EH (cell line): ENCODE measurements around the gene KCNG2.

ENCODE experiments used
- DNase-seq: peaks from one replicate; pipeline ENCODE4 v3.0.0-alpha.2; 2015; ENCODE audit warnings: low read depth

KCNG2 gene

DNA sequence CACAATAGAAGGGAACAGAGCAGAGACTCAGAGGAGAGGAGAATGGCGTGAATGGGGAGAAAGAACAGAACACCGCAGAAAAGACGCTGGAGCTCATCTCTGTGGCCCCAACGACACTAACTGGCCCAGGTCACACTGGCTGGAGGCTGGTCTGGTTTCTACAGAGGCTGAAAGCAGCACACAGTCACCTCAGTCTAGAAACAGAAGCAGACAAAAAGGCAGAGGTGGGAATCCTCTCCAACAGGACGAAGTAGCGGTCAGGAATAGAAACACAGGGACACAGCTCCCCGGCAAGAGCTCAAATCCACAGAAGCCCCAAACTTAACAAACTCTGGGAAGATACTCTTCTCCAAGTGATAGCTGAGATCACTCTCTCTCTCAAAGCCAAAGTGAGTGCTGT lies 144.5 kb downstream of the KCNG2 start:
- no peak for DNase-seq

DNA sequence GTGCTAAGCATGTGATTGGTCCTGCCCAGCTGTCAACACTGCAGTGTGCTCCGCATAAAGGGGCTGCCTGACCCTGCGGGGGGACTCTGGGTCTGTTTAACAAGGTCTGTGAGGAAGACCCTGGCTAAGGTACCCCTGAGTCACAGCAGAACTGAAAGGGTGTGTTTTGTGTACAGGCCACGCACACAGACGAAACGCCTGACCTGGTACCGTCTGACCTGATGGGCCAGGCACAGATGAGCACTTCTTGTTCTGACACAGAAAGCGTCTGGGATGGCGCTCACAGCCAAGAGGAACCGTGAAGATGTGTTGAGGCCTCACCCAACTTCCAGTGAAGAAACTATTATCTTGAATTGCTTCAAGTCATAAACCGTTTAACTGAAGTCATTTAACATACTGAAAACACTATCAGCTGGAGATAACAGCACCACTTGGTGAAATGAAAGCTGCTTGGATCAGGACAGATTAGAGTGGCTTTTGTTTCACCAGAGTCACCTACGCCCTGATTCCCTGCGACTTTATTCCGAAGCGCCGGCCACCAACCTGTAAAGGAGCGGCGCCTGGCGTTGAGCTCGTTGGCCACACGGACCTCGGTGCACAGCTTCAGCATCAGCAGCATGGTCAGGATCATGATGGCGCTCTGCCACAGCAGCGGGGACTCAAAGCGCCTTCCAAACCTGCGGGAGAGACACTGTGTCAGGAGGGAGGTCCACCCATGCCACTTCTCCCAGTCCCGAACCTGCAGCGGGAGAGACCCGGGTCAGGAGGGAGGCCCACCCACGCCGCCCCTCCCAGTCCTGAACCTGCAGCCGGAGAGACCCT lies 145.3 kb downstream of the KCNG2 start:
- no peak for DNase-seq

DNA sequence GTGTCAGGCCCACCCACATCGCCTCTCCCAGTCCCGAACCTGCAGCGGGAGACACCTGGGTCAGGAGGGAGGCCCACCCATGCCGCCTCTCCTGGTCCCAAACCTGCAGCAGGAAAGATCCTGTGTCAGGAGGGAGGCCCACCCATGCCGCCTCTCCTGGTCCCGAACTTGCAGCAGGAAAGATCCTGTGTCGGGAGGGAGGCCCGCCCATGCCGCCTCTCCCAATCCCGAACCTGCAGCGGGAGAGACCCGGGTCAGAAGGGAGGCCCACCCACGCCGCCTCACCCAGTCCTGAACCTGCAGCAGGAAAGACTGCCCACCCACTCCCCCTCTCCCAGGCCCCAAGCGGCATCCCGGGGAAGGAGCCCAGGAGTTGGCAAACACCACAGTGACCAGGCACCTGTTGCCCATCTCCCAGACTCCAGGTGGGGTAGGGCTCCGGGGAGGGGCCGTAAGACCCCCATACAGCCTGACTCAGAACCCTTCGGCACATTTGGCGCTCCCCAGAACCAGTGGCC lies 145.9 kb downstream of the KCNG2 start:
- DNase-seq, result no peak

DNA sequence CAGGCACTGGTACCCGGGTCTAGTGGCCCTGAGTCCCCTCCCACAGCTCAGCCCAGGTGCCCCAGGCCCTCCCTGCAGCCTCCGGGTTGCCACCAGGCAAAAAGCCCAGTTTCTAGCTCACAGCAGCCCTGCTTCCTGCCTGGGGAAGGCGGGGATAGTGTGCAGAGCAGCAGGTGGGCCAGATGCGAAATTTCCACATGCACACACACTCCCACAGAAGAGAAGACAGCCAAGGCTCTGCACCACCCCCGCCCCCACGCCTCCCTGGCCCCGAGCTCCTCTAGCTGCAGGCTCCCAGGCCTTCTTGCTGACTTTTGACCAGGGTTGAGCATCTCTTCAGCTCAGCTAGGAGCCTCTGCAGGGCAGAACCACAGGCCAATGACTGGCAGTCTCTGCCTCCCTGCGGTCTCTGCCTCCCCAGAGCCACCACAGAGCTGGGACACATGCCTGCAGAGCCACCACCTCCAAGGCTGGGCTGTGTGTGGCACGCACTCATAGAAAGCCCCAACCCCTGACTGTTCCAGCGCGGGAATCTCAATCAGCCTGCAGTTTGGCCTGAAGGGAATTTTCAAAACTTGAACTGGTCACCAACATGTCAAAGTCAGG lies 146.5 kb downstream of the KCNG2 start:
- DNase-seq, result peak; percentile 29

DNA sequence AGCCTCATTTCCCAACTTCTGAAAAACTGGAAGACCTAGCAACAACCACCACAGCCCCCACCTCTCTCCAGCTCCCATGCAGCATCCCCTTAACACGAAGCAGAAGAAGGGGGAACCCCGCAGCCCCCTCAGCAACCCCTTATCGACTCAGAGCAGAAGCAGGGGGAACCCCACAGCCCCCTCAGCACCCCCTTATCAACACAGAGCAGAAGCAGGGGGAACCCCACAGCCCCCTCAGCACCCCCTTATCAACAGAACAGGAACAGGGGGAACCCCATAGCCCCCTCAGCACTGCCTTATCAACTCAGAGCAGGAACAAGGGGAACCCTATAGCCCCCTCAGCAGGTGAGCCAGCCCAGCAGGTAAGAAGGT lies 147.0 kb downstream of the KCNG2 start:
- DNase-seq, result no peak

DNA sequence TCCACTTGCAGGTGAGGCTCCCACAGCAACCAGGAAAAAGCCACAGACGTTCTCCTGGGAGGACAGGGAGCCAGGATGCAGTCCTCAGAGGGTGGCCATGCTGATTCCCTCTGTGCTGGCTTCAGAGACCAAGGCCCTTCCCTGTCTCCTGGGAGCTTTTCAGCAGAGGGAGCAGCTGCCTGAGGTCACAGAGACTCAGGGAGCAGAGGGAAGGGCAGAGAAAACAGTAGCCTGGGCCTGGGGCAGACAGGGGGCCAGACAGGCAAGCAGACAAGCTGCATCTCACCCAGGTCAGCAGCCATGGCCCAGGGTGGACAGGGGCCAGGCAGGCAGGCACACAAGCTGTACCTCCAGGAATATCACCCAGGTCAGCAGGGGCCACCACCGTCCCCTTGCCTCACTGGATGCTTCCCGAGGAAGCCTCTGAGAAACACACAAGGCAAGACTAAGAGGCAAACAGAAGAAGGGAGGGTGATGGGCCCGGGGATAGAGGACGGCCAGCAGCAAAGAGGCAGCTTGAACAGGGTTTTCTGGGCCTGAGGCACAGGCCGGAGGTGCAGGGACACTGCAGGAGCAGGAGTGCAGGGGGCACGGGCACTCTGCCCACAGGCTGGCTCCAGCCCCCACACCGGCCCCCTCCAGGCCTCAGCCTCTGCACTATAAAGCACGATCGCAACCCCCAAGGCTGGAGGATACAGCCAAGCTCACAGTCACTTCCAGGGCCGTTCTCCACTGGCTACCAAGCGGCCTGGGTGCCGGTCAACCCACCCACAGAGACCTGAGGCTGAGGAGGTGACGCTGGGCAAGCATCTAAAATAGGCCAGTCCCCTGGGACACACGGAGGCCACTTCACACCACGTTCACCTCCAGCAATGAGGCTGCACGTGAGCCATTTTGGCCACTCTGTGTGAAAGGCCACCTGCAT lies 147.6 kb downstream of the KCNG2 start:
- no peak for DNase-seq

DNA sequence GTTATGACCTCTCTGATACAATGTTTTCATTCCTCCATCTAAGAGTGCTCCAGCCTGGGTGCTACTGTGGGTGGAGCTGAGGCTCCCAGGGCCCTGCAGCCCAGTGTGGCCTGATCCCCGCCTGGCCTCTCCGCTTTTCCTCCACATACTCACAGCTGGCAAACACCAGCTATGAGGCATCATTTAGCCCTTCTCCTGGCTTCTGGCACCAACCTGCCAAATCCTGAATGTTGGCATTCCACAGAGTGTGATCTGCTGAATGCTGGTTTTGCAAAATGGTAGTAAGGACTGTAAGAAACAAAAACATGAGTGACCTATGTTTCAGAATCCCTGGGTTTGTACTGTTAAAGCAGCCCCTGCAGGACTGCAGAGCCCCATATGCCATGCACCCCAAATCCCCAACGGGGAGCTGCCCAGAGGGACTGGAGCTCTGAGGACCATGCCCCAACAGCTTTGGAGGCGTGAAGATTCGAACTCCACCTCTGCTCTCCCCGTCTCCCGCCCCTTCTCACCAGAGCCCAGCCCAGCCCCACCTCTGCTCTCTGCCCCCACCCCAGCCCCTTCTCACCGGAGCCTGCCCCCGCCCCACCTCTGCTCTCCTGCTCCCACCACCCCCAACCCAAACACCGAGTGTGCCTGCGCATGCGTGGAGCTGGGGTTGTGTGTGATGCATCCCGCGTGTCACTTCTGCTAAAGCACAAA lies 149.5 kb downstream of the KCNG2 start:
- peak; percentile 40 for DNase-seq

DNA sequence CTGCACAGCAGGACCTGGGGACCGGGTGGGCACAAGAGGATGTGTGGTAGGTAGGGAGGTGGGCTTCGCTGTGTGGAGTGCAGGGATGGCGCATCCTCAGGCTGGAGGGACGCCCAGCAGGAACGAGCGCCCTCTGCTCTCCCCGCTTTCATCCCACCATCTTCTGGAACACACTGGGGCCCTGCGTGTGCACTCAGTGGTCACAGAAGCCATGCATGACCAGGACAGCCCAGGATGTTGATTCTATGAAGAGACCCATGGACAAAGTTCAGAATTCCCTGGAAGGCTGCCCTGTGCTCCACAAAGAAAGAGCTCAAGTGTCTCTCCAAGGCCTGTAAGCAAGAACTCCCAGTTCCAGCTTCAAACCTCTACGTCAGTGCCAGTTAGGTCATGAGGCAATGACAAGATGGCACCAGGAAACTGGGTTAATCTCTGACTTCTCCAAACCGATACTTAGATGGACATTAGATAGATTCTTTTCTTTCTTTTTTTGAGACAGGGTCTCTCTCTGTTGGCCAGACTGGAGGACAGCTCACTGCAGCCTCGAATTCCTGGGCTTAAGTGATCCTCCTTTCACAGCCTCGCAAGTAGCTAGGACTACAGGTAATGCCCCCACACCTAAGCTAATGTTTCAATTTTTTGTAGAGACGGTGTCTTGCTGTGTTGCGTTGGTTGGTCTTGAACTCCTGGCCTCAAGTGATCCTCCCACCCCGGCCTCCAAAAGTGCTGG lies 150.3 kb downstream of the KCNG2 start:
- no peak for DNase-seq

DNA sequence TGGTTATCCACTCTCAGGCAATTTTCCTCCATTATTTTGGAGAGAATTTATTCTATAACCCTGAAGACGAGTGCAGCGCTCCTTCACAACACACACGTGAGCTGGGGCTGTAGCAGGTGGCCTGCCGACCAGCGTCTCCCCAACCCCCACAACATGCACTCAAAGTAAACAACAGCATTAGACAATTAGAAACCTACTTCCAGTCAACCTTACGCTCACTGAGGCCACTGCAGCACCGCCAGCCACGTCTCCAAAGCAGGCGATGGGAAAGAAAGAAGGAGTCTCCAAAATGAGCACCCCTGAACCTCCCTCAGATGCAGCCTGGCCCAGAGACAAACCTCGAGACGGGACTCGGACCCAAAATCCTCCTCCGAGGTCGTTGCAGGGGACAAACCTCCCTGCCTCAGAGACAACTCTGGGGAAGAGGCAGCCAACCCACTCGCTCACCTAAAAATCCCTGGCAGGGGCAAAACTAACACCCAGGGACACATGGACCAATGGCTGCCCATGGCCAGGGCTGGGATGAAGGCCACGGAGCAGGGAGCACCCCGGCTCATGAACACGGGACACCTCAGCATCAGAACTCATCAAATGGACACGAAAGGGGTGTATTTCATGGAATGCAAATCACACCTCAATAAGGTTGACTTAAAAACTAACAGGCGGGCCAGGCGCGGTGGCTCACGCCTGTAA lies 151.1 kb downstream of the KCNG2 start:
- no peak for DNase-seq
